Non-pigmented ciliary epithelial cell (primary cell): Measurements from ENCODE around the gene TNIP2.
"Not testable (repeated sequence)": the region's sequence is repeated elsewhere in the genome, so short reads cannot be mapped to it uniquely, and the experiment has no call there.

ENCODE experiments used
- DNase-seq: peaks from one replicate; pipeline ENCODE4 v3.0.0-alpha.2; 2010; ENCODE audit warnings: low read depth

The TNIP2 gene

GRCh38 chr4:2768124-2768523, 12.0 kb upstream of the TNIP2 start:
- no peak for DNase-seq

DNA sequence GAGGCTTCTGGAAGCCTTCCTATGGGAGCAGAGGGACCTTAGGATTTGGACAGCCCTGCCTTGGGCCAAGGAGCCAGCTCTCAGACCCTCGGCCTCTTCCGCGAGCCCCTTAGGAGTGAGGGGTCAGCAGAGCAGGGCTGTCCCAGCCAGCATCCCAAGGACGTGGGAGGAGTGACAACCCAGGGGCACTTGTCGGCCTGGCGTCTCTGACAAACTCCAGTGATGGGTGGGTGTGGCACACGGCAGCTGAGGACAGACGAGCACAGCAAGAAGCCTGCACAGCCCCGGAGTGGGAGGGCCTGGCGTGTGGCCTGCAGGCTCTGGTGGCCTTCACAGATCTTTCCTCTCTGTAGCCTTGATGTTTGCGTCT, 11.6 kb upstream of the TNIP2 start:
- no peak for DNase-seq

- no peak for DNase-seq
Measured at GRCh38 chr4:2767046-2767704, 11.0 kb upstream of the TNIP2 start.

DNA sequence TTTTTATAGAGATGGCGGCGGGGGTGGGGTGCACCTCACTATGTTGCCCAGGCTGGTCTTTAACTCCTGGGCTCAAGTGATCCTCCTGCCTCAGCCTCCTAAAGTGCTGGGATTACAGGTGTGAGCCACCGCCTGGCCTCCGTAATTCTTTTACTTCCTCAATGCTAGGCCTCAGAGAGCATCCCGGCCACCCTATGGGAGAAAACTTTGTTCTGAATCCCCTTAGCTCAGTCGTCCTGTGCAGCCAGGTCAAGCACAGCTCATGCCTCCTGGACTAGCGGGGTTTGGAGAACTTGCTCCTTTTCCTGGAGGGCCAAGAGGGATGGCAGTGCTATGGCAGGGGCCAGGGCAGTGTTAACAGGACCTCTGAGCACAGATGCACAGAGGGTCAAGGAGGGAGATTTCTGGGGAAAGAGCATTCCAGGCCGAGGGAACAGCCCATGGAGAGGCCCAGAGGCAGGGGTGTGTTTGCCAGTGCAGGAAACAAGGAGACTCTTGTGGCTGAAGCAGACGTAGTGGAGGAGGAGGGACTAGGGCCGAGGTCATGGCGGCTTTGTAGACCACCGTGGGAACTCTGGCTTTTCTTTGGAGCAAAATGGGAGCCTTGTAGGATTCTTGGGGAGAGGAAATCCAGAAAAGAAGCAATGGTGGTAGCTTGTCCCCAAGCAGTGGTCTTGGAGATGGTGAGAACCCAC, 9.8 kb upstream of the TNIP2 start:
- no peak for DNase-seq

- DNase-seq: no peak
Measured at GRCh38 chr4:2763511-2763967, 7.4 kb upstream of the TNIP2 start.

DNA sequence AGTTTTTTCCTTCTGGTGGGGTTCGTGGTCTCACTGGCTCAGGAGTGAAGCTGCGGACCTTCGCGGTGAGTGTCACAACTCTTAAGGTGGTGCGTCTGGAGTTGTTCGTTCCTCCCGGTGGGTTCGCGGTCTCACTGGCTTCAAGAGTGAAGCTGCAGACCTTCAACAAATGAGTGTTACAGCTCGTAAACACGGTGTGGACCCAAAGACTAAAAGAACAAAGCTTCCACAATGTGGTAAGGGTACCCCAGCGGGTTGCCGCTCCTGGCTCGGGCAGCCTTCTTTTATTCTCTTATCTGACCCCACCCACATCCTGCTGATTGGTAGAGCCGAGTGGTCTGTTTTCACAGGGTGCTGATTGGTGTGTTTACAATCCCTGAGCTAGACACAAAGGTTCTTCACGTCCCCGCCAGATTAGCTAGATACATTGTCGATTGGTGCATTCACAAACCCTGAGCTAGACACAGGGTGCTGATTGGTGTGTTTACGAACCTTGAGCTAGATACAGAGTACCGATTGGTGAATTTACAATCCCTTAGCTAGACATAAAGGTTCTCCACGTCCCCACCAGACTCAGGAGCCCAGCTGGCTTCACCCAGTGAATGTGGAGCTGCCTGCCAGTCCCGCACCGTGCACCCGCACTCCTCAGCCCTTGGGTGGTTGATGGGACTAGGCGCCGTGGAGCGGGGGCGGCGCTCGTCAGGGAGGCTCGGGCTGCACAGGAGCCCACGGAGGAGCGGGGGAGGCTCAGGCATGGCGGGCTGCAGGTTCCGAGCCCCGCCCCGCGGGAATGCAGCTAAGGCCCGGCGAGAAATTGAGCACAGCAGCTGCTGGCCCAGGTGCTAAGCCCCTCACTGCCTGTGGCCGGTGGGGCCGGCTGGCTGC, 6.6 kb upstream of the TNIP2 start:
- not testable (repeated sequence) for DNase-seq

- no peak for DNase-seq
Measured at GRCh38 chr4:2762048-2762447, 5.9 kb upstream of the TNIP2 start.

DNA sequence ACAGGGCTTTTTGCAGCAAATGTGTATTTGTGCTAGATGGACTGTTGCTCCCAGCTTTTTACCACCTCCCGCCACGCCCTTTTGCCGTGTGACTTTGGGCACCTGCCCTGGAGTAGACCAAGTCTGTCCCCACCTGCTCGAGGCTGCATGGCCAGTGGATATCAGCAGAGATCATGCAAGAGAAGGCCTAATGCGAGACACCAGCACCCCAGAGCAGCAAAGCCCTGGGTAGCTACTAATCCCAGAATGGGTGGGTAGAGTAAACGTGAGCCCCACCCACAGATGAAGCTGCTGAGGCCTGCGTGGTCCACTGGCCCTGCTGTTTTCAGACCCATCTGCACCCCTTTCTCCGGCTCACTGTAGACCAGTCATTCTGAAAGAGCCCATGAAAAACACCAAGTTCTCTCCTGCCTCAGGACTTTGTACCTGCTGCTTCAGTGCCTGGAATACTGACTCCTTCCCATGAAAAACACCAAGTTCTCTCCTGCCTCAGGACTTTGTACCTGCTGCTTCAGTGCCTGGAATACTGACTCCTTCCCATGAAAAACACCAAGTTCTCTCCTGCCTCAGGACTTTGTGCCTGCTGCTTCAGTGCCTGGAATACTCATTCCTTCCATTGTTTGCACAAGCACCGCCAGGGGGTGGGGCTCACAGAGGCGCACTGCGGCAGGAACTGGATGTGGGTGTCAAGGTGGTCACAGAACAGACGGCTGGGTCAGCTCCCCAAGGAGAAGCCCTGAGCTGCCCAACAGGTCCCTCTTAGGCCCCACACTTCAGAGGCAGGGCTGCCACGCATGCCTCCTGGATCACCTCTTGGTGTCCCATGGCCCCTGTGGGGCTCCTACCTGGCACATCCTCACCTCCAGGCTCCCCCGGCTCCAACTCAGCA, 5.1 kb upstream of the TNIP2 start:
- no peak for DNase-seq

GRCh38 chr4:2757426-2757825, 1.3 kb upstream of the TNIP2 start:
- DNase-seq: no peak

GRCh38 chr4:2756691-2757350, 685 bp upstream of the TNIP2 start:
- no peak for DNase-seq

- no peak for DNase-seq
Measured at GRCh38 chr4:2754848-2755819, 1.0 kb downstream of the TNIP2 start.

GRCh38 chr4:2753436-2753835, 2.7 kb downstream of the TNIP2 start:
- DNase-seq: no peak

DNA sequence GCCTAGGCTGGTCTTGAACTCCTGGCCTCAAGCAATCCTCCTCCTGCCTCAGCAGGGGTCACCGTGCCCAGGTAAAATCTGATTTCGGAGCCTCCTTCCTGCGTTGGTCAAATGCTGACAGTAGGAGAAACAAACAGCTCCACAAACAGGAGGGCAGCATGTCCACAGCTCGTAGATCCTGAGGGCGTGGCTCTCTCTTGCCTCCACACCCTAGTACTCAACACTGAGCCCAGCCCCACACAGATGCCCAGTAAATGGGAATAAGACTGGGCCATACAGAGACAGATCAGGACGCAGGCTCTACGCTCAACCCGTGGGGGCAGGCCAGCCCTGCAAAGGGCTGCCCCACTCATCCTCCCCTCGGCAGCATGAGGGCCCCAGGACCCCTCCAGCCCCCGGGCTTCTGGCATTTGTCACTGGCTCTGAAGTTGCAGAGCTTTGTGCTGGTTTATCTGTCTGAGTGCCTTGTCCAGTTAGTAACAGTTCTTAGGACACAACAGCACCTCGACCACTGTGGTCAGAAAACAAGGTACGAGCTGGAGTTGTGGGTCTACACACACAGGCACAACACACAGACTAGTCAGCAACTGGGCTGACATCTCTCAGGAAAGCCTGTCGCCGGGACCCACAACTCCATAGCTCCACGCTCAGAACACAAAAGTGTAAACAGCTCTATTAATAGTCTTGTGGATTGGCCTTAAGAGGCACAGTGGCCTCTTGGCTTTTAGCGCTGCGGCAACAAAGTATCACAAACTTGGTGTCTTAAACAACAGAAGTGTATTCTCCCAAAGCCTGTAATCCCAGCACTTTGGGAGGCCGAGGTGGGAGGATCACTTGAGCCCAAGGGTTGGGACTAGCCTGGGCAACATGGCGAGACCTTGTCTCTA, 5.2 kb downstream of the TNIP2 start:
- no peak for DNase-seq

DNA sequence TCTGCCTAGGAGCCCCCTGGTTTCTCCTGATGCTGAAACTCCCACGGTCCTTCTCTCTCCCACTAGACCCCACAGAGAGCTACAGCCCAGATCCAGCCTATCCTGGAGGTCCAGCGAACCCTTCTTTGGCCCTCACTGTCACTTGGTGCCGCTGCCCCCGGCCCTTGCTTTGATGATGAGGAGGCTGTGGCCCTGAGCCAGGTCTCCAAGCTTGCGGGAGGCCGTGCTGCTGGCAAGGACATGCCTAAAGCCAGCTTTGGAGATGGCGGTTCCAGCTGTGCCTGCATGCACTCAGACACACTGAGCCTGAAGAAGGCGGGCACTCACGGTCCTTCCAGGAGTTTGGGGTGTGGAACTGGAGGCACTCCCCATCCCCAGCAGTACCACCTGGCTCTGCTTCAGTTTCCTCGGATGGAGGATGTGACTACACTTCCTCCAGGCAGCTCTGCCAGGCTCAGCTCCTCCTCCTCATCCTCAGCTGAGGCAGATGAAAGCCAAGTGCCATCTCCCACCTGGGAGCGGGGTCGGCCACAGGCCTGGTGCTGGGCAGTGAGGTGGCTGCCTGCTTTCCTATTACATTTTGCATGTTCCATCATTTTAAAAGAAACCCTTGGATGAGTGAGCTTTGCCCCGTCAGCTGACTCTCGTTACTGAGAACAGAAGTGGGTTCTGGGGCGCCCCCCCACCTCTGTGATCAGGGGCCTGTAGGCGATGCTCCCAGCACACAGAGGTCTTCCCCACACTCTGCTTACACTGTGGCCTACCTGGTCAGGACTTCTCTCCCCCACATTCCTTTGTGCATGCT, 9.0 kb downstream of the TNIP2 start:
- no peak for DNase-seq

GRCh38 chr4:2745981-2746806, 9.9 kb downstream of the TNIP2 start:
- no peak for DNase-seq

GRCh38 chr4:2745516-2745915, 10.6 kb downstream of the TNIP2 start:
- DNase-seq: no peak

DNA sequence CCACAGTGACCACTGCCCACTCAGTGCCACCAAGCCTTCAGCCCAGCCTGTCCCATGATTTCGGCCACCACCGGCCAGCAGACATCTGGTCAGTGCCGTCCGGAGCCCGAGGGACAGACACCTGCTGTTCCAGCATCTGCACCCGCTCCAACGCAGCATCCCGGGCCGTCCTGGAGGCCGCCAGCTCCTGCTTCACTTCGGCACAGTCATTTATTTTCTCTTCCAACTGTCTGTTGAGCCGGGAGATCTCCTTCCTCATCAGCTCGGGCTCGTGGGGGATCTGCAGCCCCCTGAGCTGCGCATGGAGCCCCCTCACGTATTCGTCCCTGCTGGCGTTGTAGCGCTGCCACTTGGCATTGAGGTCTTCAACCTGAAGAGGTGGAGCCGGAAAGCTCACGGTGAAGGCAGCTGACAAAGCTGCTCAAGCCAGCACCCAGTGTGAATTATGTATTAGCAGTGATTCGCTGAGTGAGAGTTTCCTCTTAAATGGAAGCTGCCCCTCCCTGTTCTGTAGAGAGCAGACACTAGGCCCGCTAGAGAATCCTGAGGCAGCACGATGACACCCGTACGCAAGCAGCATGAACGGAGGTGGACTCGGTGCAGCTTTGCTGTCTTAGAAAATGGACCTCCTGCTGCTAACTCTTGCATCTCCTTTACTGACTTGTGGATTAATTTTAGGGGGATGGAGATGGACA, 11.4 kb downstream of the TNIP2 start:
- DNase-seq: no peak
